ENCODE results near the gene AKAP1.

AKAP1 gene

DNA sequence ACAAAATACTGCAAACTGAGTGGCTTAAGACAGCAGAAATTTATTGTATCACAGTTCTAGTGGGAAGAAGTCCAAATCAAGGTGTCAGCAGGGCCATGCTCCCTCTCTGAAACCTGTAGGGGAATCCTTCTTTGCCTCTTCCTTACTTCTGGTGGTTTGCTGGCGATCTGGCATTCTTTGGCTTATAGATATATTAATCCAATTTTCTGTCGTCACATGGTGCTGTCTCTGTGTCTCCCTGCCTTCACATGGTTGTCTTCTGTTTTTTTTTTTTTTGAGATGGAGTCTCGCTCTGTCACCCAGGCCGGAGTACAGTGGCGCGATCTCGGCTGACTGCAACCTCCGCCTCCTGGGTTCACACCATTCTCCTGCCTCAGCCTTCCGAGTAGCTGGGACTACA is 6.8 kb upstream of the AKAP1 start:
- POLR2A ChIA-PET = no interaction called here
- TF ChIP-seq FOXK2 (IDR thresholded peaks at IDR 0.05) = no peak
- TF ChIP-seq BHLHE40 (IDR thresholded peaks at IDR 0.05; ENCODE audit: borderline replicate concordance) = no peak
- no peak for TF ChIP-seq FOXM1 (IDR thresholded peaks at IDR 0.05; ENCODE audit: borderline replicate concordance)
- TF ChIP-seq L3MBTL2 (conservative IDR thresholded peaks at IDR 0.05) = no peak
- TF ChIP-seq PKNOX1 (IDR thresholded peaks at IDR 0.05) = no peak
- TF ChIP-seq SP1 (IDR thresholded peaks at IDR 0.05) = no peak
- no peak for TF ChIP-seq HDGF (IDR thresholded peaks at IDR 0.05; ENCODE audit: borderline replicate concordance)
- TF ChIP-seq ZNF384 (IDR thresholded peaks at IDR 0.05) = no peak
- TF ChIP-seq SUZ12 (IDR thresholded peaks at IDR 0.05) = no peak
- TF ChIP-seq CTBP1 (IDR thresholded peaks at IDR 0.05; ENCODE audit: borderline replicate concordance) = no peak
- no peak for TF ChIP-seq ARNT (IDR thresholded peaks at IDR 0.05)
- no peak for TF ChIP-seq TARDBP (IDR thresholded peaks at IDR 0.05)
- no peak for TF ChIP-seq ELF4 (IDR thresholded peaks at IDR 0.05)
- TF ChIP-seq LEF1 (IDR thresholded peaks at IDR 0.05; ENCODE audit: borderline replicate concordance) = no peak
- TF ChIP-seq FOXA1 (IDR thresholded peaks at IDR 0.05) = no peak
- TF ChIP-seq NFRKB (IDR thresholded peaks at IDR 0.05) = no peak
- DNase-seq (ENCODE audit: extremely low spot score) = no peak
- CTCF ChIA-PET = no interaction called here

DNA sequence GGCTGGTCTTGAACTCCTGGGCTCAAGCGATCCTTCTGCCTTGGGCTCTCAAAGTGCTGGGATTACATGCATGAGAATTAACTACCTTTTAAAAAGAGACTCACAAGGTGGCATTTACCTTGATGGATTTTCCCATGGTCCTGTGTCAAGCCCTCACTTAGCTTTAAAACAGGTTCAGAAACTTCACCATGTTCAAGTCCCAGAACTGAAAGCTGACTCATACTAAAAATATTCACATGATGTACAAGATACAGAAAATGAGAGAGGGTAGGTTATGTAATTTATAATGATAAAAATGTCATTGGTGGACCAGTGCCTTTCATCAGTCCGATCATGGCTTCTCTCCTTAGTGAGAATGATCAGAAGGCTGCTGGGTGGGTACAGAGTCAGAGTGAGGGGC is 4.3 kb upstream of the AKAP1 start:
- POLR2A ChIA-PET = no interaction called here
- DNase-seq (ENCODE audit: extremely low spot score) = no peak
- CTCF ChIA-PET = interaction anchor here (1.1 to 1.4 kb wide), 2 partner anchors 20 to 26 kb away, joined by 3 to 5 read pairs; no protein-coding TSS in a partner anchor
- no peak for TF ChIP-seq CTBP1 (IDR thresholded peaks at IDR 0.05; ENCODE audit: borderline replicate concordance)
- no peak for TF ChIP-seq HDGF (IDR thresholded peaks at IDR 0.05; ENCODE audit: borderline replicate concordance)

- TF ChIP-seq TARDBP (IDR thresholded peaks at IDR 0.05) (no peak), L3MBTL2 (conservative IDR thresholded peaks at IDR 0.05) (no peak), HDGF (IDR thresholded peaks at IDR 0.05; ENCODE audit: borderline replicate concordance) (no peak)
- ChIA-PET POLR2A (interaction anchor here (0.8 to 1.5 kb wide), 3 partner anchors 10 to 28 kb away, joined by 3 to 4 read pairs (median 4); no protein-coding TSS in a partner anchor), CTCF (interaction anchor here (0.5 to 1.1 kb wide), 3 partner anchors 9 to 74 kb away, joined by 3 to 6 read pairs (median 3); no protein-coding TSS in a partner anchor)
- no peak for DNase-seq (ENCODE audit: extremely low spot score)
Measured at GRCh38 chr17:57082441-57082840, 2.6 kb upstream of the AKAP1 start.

DNA sequence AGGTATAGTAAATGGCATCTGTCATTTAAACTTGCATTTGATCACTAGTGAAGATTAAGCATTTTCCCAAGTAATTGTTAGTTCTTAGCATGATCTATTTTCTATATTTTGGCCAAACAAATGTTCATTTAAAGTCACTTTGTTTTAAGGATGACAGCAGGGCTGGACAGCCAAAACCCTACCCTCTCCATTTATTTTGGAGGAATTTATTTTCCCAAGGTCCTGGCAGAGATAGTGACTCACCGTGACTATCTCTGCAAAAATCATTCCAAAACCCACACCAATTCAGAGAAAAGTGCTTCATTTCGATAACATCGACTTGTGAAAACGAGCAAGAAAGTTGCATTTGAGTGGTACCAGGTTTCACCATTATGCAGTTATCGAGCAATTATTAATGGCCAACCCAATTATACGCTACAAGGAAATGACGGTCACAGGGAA is 665 bp upstream of the AKAP1 start:
- POLR2A ChIA-PET = interaction anchor here (0.9 to 2.1 kb wide), 21 partner anchors 9 to 494 kb away, joined by 3 to 21 read pairs (median 5); partner anchors contain the start of gene SCPEP1
- no peak; the same call in 1 of the 2 replicates for TF ChIP-seq LEF1 (IDR thresholded peaks at IDR 0.05; ENCODE audit: borderline replicate concordance)
- TF ChIP-seq PKNOX1 (IDR thresholded peaks at IDR 0.05) = peak; percentile 42; the same call in 1 of the 2 replicates
- TF ChIP-seq L3MBTL2 (conservative IDR thresholded peaks at IDR 0.05) = peak; percentile 90; the same call in 1 of the 2 replicates
- DNase-seq (ENCODE audit: extremely low spot score) = no peak
- CTCF ChIA-PET = interaction anchor here (1.0 kb wide), 2 partner anchors 25 to 36 kb away, joined by 3 to 4 read pairs; no protein-coding TSS in a partner anchor

- POLR2A ChIA-PET = interaction anchor here (1.1 to 2.1 kb wide), 19 partner anchors 8 to 493 kb away, joined by 3 to 21 read pairs (median 6); partner anchors contain the start of genes COIL and SCPEP1
- CTCF ChIA-PET = interaction anchor here (1.0 kb wide), 1 partner anchor 37 kb away, joined by 4 read pairs; no protein-coding TSS in a partner anchor
- DNase-seq (ENCODE audit: extremely low spot score) = peak; percentile 71
- TF ChIP-seq PKNOX1 (IDR thresholded peaks at IDR 0.05) = no peak; the same call in 1 of the 2 replicates
- no peak for TF ChIP-seq LEF1 (IDR thresholded peaks at IDR 0.05; ENCODE audit: borderline replicate concordance)
Measured at GRCh38 chr17:57085448-57086068, 512 bp downstream of the AKAP1 start.

DNA sequence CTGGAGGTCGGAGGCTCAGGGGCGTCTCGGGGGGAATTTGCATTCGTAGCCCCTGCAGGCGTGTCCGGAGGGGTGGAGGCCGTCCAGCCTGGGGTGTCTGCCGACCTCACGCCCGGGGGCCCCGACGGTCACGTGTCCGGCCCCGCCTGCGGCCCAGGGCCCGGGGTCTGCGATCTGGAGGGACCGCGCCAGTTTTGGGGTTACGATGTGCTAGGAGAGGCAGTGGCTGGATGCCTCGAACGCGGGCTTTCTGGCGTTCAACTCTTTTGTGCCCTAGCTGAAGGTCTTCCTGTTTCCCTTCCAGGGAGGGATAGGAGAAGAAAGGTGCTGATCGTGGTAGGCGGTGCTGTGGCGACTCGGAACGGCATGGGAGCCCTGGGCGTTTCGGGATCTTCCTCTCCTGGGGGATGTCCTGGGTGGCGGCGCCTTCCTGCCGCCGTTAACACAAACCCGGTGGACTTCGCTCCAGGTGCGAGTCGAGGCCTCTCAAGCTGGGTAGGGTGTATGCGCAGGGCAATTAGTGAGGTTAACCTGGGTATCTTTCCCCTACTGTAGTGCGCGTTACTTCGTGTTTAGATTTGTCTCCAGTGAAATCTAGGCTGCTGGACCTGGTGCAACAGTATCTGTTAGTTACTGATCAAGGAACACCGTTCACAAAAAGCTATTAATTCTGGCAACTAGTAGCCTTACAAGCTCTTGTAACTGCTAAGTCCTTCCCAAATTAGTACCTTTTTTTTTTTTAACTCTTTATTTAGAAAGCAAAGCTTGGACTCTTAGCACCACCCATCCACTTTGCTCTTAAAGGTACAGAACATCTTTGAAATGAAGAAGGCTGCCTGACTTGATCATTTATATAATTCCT is 1.3 kb downstream of the AKAP1 start:
- TF ChIP-seq FOXK2 (IDR thresholded peaks at IDR 0.05) (no peak), L3MBTL2 (conservative IDR thresholded peaks at IDR 0.05) (peak; percentile 46)
- DNase-seq (ENCODE audit: extremely low spot score) = peak; percentile 43
- CTCF ChIA-PET = interaction anchor here (0.5 to 0.9 kb wide), 3 partner anchors 20 to 106 kb away, joined by 3 to 6 read pairs (median 4); no protein-coding TSS in a partner anchor
- POLR2A ChIA-PET = interaction anchor here (1.1 to 2.1 kb wide), 6 partner anchors 12 to 111 kb away, joined by 3 to 21 read pairs (median 6); partner anchors contain the start of gene SCPEP1

All from HEK293T (cell line).